B cell (primary cell): Measurements from ENCODE around the gene DCDC2C. TPM values are rescaled to one million over a fixed set of nuclear protein-coding genes. Genes with fewer than 3 reads are reported as not detected.

ENCODE experiments used
- ATAC-seq: fragments of 200-7000 bp; cut with Tn5 transposase; one replicate; pipeline ENCODE4 v1.10.0; 2021; ENCODE audit warnings: low read depth, mild to moderate bottlenecking, moderate number of reproducible peaks, moderate library complexity
- CTCF ChIA-PET: fragments of 350-600 bp; sonication (Branson Sonifier 250); formaldehyde crosslinking; loops from one replicate; lab custom pipeline; 2021; ENCODE audit warnings: antibody characterized with exemption, inconsistent platforms; lab: Charles Lee
- POLR2A ChIA-PET: fragments of 350-600 bp; sonication (Branson Sonifier 250); formaldehyde crosslinking; loops from one replicate; lab custom pipeline; 2021; ENCODE audit warnings: antibody characterized with exemption; lab: Charles Lee
- DNase-seq: peaks from one replicate; pipeline ENCODE4 v3.0.0; 2013
- H2AFZ ChIP-seq: 2 replicates; pipeline ENCODE4 v1.6.1; 2012; ENCODE audit warnings: mild to moderate bottlenecking, low read depth, low read length; ENCODE audit not compliant: insufficient read depth, poor library complexity, severe bottlenecking
- H3K27ac ChIP-seq, 2 donors: 1 replicate in 1 of 2; 2 replicates in 1 of 2; pipeline ENCODE4 v1.5.1; 2012 to 2013; ENCODE audit warnings: low read length in 2 of 2, mild to moderate bottlenecking in 2 of 2, moderate library complexity in 1 of 2
- H3K27me3 ChIP-seq, 4 experiments: fragments of 200-600 bp in 1 of 4; sonication (generic) in 1 of 4; replicated peaks in 1 of 4; 1 replicate in 2 of 4; 2 replicates in 2 of 4; pipeline versions ENCODE4 v1.6.1 to v1.7.0; 2013 to 2016; ENCODE audit warnings: low read length in 3 of 4, mild to moderate bottlenecking in 2 of 4, mixed read lengths in 1 of 4, moderate library complexity in 1 of 4; ENCODE audit not compliant: insufficient read depth in 4 of 4, control insufficient read depth in 3 of 4; ENCODE audit errors: control extremely low read depth in 1 of 4
- H3K36me3 ChIP-seq, 2 experiments: replicated peaks in 1 of 2; 1 replicate in 1 of 2; 2 replicates in 1 of 2; pipeline versions ENCODE4 v1.6.1 to v1.7.1; 2013; ENCODE audit warnings: low read length in 1 of 2; ENCODE audit not compliant: insufficient read depth in 2 of 2, control insufficient read depth in 1 of 2; ENCODE audit errors: control extremely low read depth in 1 of 2, extremely low read depth in 1 of 2
- H3K4me1 ChIP-seq, 2 donors: fragments of 200-600 bp in 1 of 2; sonication (generic) in 1 of 2; 1 replicate in 1 of 2; 2 replicates in 1 of 2; pipeline versions ENCODE4 v1.5.1 to v1.6.1; 2013 to 2017; ENCODE audit warnings: low read length in 2 of 2; ENCODE audit not compliant: control insufficient read depth in 2 of 2, insufficient read depth in 2 of 2
- H3K4me2 ChIP-seq: replicated peaks from 2 replicates; pipeline ENCODE3; 2012; ENCODE audit warnings: mild to moderate bottlenecking, low read depth, low read length; ENCODE audit not compliant: poor library complexity, severe bottlenecking
- H3K4me3 ChIP-seq, 5 experiments: fragments of 200-600 bp in 1 of 5; sonication (generic) in 1 of 5; 1 replicate in 3 of 5; 2 replicates in 2 of 5; pipeline versions ENCODE4 v1.5.1 to v1.7.0; 2011 to 2016; ENCODE audit warnings: low read length in 4 of 5, mild to moderate bottlenecking in 4 of 5, low read depth in 2 of 5, control low read depth in 1 of 5, moderate library complexity in 1 of 5; ENCODE audit not compliant: insufficient read depth in 1 of 5; ENCODE audit errors: control extremely low read depth in 1 of 5, extremely low read depth in 1 of 5
- H3K79me2 ChIP-seq: fragments of 200-600 bp; sonication (generic); one replicate; pipeline ENCODE4 v1.6.0; 2016; ENCODE audit warnings: low read length; ENCODE audit not compliant: control insufficient read depth, insufficient read depth
- H3K9ac ChIP-seq: fragments of 200-600 bp; sonication (generic); 2 replicates; pipeline ENCODE4 v1.6.1; 2017; ENCODE audit warnings: mild to moderate bottlenecking, low read length, moderate library complexity
- H3K9me3 ChIP-seq, 3 donors: one replicate each; pipeline versions ENCODE4 v1.6.1 to v1.7.1; 2013; ENCODE audit warnings: low read length in 2 of 3; ENCODE audit not compliant: control insufficient read depth in 2 of 3, insufficient read depth in 1 of 3; ENCODE audit errors: control extremely low read depth in 1 of 3
- H4K20me1 ChIP-seq: 2 replicates; pipeline ENCODE4 v1.6.0; 2012; ENCODE audit warnings: mild to moderate bottlenecking, low read length; ENCODE audit not compliant: insufficient read depth, control insufficient read depth, poor library complexity, severe bottlenecking
- H3K27ac Mint-ChIP-seq: one replicate; pipeline ENCODE4 v1.8.0; 2021; ENCODE audit warnings: mixed read lengths
- H3K27me3 Mint-ChIP-seq: one replicate; pipeline ENCODE4 v1.8.0; 2021; ENCODE audit warnings: mixed read lengths
- H3K4me1 Mint-ChIP-seq: one replicate; pipeline ENCODE4 v1.8.0; 2021; ENCODE audit warnings: mixed read lengths
- H3K4me3 Mint-ChIP-seq: one replicate; pipeline ENCODE4 v1.8.0; 2021; ENCODE audit warnings: mixed read lengths
- H3K9me3 Mint-ChIP-seq: one replicate; pipeline ENCODE4 v1.8.0; 2022; ENCODE audit warnings: mixed read lengths; ENCODE audit not compliant: insufficient read depth
- CTCF ChIP-seq: fragments of 200-600 bp; IDR thresholded peaks from one replicate; pipeline ENCODE4 v1.8.0; 2022; ENCODE audit warnings: antibody characterized with exemption, mild to moderate bottlenecking
- EZH2 ChIP-seq: IDR thresholded peaks from 2 replicates; pipeline ENCODE4 v1.6.1; 2012; ENCODE audit warnings: borderline replicate concordance, low read depth, mild to moderate bottlenecking, moderate library complexity, low read length; ENCODE audit not compliant: insufficient read depth, poor library complexity, severe bottlenecking
- WGBS: methylation state at CpG from one replicate; pipeline ENCODE4 v1.1.5; 2013; ENCODE audit warnings: missing lambda C conversion rate; ENCODE audit not compliant: insufficient coverage; 5-methylcytosine and 5-hydroxymethylcytosine counted together
- intact Hi-C: fragments of 100-400 bp; cut with micrococcal nuclease; formaldehyde crosslinking; loops from one replicate; pipeline ENCODE4 v1.10.0; 2022
- polyA plus RNA-seq: library from polyadenylated mRNA; depleted of rRNA; stranded (reverse); fragments of >200 nt; gene quantifications from 2 replicates; pipeline ENCODE4 v1.2.3, GENCODE V29; 2012
- total RNA-seq, 2 donors: library from RNA; stranded (reverse); fragments of 120-200 nt in 1 of 2; gene quantifications; 1 replicate in 1 of 2; 2 replicates in 1 of 2; pipeline versions ENCODE4 v1.2.3 to v1.2.4, GENCODE V29; 2013 to 2022

DCDC2C gene
- total and polyA plus RNA-seq, 2 donors (not counting 1 experiment from before 2014, with no cell fraction given): not detected

DNA sequence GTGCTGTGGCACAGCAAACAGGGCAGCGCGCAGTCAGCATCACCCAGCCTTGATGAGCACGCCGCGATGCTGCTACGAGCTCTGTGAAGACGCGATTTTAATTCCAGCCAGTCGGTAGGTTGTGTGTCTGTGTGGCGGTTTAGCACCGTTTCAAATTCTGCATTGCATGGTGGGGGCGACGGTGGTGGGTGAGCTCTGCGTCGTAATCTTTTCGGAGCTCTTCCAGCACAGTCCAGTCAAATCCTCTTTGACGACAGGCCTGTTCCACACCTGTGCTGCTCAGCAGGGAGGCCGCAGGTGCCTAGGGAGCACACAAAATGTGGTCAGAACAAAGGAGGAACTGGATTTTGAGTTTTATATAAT is 36.8 kb upstream of the DCDC2C start:
- Histone ChIP-seq H3K9ac (no peak overlapping the region), H3K4me3 (no peak overlapping the region), H3K9me3 (no peaks in the 10 kb centered on the region), H3K27ac (no peak overlapping the region), H3K4me1 (no peaks in the 10 kb centered on the region), H4K20me1 (no peaks in the 10 kb centered on the region), H3K27me3 (no peaks in the 10 kb centered on the region), H3K79me2 (no peaks in the 10 kb centered on the region), H3K4me2 (no peak overlapping the region), H2AFZ (no peak overlapping the region), H3K36me3 (no peaks in the 10 kb centered on the region)
- H3K4me3 Mint-ChIP-seq: no peak overlapping the region
- H3K27ac Mint-ChIP-seq: no peak overlapping the region
- TF ChIP-seq CTCF: no peak
- TF ChIP-seq EZH2: no peak
- DNase-seq: no peak
- no peak for ATAC-seq
- no peaks in the 10 kb centered on the region for H3K9me3 Mint-ChIP-seq
- ChIA-PET POLR2A (no interaction called here), CTCF (no interaction called here)
- WGBS: 90% methylated on average over 18 of the region's 18 CpGs
- H3K4me1 Mint-ChIP-seq: peaks cover 6% of the 10 kb centered on the region
- intact Hi-C loops: no loop called here
- H3K27me3 Mint-ChIP-seq: peaks cover 8% of the 10 kb centered on the region

DNA sequence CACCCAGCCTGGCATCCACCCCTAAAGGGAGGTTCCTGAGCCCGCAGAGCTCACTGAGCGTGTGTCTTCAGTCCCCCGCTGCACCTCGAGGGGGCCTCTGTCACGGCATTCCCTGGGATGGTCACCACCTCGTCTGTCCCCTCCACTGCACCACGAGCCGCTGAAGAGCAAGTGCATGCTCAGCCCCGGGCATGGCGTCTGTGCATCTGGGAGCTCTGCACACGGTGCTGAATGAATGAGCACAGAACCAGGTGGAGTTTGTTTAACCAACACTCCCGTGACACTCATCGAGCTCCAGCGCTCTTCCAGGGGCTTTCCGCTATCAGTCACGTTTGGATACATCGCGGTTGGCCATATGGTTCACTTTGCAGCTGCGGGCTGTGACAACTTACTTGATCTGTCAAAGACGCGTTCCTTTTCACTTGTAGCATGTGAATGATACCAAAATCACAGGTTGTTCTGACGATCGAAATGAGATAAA is 36.2 kb upstream of the DCDC2C start:
- no peaks in the 10 kb centered on the region for H3K9me3 ChIP-seq
- H3K9ac ChIP-seq: no peak overlapping the region
- H3K27ac Mint-ChIP-seq: no peak overlapping the region
- H3K4me2 ChIP-seq: no peak overlapping the region
- H3K4me1 ChIP-seq: no peaks in the 10 kb centered on the region
- DNase-seq (no peak), ATAC-seq (no peak)
- TF ChIP-seq CTCF (no peak), EZH2 (no peak)
- WGBS: 83% methylated on average over 23 of the region's 23 CpGs
- no peaks in the 10 kb centered on the region for H3K27me3 ChIP-seq
- no peaks in the 10 kb centered on the region for H3K4me1 Mint-ChIP-seq
- no peaks in the 10 kb centered on the region for H4K20me1 ChIP-seq
- no peak overlapping the region for H3K27ac ChIP-seq
- H3K4me3 Mint-ChIP-seq: no peak overlapping the region
- H3K9me3 Mint-ChIP-seq: no peaks in the 10 kb centered on the region
- CTCF ChIA-PET: no interaction called here
- no peak overlapping the region for H2AFZ ChIP-seq
- POLR2A ChIA-PET: no interaction called here
- peaks cover 8% of the 10 kb centered on the region for H3K27me3 Mint-ChIP-seq
- H3K36me3 ChIP-seq: no peaks in the 10 kb centered on the region
- intact Hi-C loops: no loop called here
- no peak overlapping the region for H3K4me3 ChIP-seq
- H3K79me2 ChIP-seq: no peaks in the 10 kb centered on the region
